HG02885 (cell line): ENCODE results near the gene TLE5.

ENCODE experiments used
- ATAC-seq: cut with Tn5 transposase; IDR thresholded peaks from one replicate; pipeline ENCODE4 v1.9.1; 2021; ENCODE audit warnings: mild to moderate bottlenecking; ENCODE audit not compliant: unreplicated experiment, poor library complexity

TLE5 gene

DNA sequence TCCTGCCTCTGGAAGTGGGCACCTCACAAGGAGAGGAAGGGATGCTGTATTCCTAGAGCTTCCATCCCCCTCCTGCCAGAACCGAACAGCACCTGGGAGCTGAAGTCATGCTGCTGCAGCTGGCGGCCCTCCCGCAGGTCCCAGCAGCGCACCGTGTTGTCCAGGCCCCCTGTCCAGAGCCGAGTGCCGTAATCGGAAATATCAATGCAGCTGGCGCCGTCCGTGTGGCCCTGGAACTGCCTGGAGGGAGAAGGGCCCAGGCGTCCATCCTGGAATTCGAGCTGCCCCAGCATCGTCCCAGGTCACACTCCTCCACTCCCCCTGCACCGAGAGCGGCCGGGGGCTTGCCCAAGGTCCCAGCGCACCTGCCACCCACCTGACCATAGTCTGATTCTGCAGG is 57.0 kb downstream of the TLE5 start:
- no peak for ATAC-seq

DNA sequence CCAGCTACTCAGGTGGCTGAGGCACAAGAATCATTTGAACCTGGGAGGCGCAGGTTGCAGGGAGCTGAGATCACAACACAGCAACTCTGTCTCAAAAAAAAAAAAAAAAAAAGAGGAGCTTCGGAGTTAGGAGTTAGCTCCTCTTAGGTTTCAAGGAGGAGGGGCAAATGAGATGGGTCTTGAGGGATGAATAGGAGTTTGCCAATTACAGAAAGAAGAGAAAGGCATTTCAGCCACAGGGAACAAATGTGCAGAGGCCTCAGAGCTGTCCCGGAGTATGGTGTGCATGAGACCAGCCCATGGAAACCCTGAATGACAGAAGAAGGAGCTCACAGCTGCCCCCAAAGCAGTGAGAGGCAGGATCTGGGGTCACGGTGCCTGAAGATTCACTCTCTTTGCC is 57.8 kb downstream of the TLE5 start:
- ATAC-seq: no peak

DNA sequence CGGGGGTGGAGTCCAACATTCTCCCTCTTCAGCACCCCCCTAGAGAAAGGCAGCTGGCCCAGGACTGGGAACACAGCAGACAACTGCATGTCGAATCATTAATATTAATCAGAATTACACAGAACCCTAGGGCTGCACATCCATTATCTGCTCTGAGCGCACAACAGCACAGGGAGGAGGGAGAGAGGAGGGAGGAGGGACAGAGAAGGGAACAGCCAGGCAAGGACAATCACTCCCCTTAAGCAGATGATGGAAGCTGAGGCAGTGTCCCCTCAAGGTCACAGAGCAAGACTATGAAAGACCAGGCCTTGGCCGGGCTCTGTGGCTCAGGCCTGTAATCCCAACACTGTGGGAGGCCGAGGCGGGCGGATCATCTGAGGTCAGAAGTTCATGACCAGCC is 59.2 kb downstream of the TLE5 start:
- ATAC-seq: no peak
